ENCODE results near the gene SSBP4. TPM values are rescaled to one million over a fixed set of nuclear protein-coding genes. Genes with fewer than 3 reads are reported as not detected.

SSBP4 gene
- total RNA-seq, 1 donor from 2014 or later = 135 TPM

GRCh38 chr19:18440936-18441803 is 22.0 kb downstream of the SSBP4 start:
- Mint-ChIP-seq H3K4me1 (ENCODE audit: low read depth) (peaks cover 23% of the 10 kb centered on the region), H3K4me3 (no peak overlapping the region), H3K9me3 (peaks cover 5% of the 10 kb centered on the region), H3K27me3 (ENCODE audit: insufficient read depth) (peaks cover 2% of the 10 kb centered on the region), H3K27ac (peak overlapping the region; percentile 99), H3K36me3 (ENCODE audit: low read depth) (peaks cover 19% of the 10 kb centered on the region)
- intact Hi-C loops (cut with micrococcal nuclease) = no loop called here
- DNase-seq (ENCODE audit: low spot score) = no peak

GRCh38 chr19:18441804-18442788 is 22.9 kb downstream of the SSBP4 start:
- Mint-ChIP-seq H3K9me3 (peaks cover 5% of the 10 kb centered on the region), H3K4me3 (peak overlapping the region; percentile 73), H3K27ac (peak overlapping the region; percentile 99), H3K4me1 (ENCODE audit: low read depth) (peaks cover 23% of the 10 kb centered on the region), H3K27me3 (ENCODE audit: insufficient read depth) (no peaks in the 10 kb centered on the region), H3K36me3 (ENCODE audit: low read depth) (peaks cover 19% of the 10 kb centered on the region)
- intact Hi-C loops (cut with micrococcal nuclease) = no loop called here
- no peak for DNase-seq (ENCODE audit: low spot score)

- Mint-ChIP-seq H3K4me1 (ENCODE audit: low read depth) (peaks cover 23% of the 10 kb centered on the region), H3K27ac (peak overlapping the region; percentile 99), H3K9me3 (peaks cover 5% of the 10 kb centered on the region), H3K4me3 (no peak overlapping the region), H3K36me3 (ENCODE audit: low read depth) (peaks cover 19% of the 10 kb centered on the region), H3K27me3 (ENCODE audit: insufficient read depth) (no peaks in the 10 kb centered on the region)
- intact Hi-C loops (cut with micrococcal nuclease) = no loop called here
- no peak for DNase-seq (ENCODE audit: low spot score)
Observed at GRCh38 chr19:18442941-18443340, 23.7 kb downstream of the SSBP4 start.

- Mint-ChIP-seq H3K27me3 (ENCODE audit: insufficient read depth) (no peaks in the 10 kb centered on the region), H3K27ac (no peak overlapping the region), H3K4me1 (ENCODE audit: low read depth) (peaks cover 23% of the 10 kb centered on the region), H3K9me3 (peaks cover 5% of the 10 kb centered on the region), H3K4me3 (no peak overlapping the region), H3K36me3 (ENCODE audit: low read depth) (peaks cover 22% of the 10 kb centered on the region)
- intact Hi-C loops (cut with micrococcal nuclease) = no loop called here
- DNase-seq (ENCODE audit: low spot score) = no peak
Observed at GRCh38 chr19:18443406-18443805, 24.2 kb downstream of the SSBP4 start.

- H3K27ac Mint-ChIP-seq = no peak overlapping the region
- no peaks in the 10 kb centered on the region for H3K27me3 Mint-ChIP-seq (ENCODE audit: insufficient read depth)
- peaks cover 5% of the 10 kb centered on the region for H3K9me3 Mint-ChIP-seq
- H3K36me3 Mint-ChIP-seq (ENCODE audit: low read depth) = peaks cover 25% of the 10 kb centered on the region
- intact Hi-C loops (cut with micrococcal nuclease) = no loop called here
- no peak overlapping the region for H3K4me3 Mint-ChIP-seq
- no peak for DNase-seq (ENCODE audit: low spot score)
- peaks cover 22% of the 10 kb centered on the region for H3K4me1 Mint-ChIP-seq (ENCODE audit: low read depth)
Observed at GRCh38 chr19:18443831-18444230, 24.6 kb downstream of the SSBP4 start.

GRCh38 chr19:18444513-18444912 is 25.3 kb downstream of the SSBP4 start:
- Mint-ChIP-seq H3K4me1 (ENCODE audit: low read depth) (peaks cover 15% of the 10 kb centered on the region), H3K27ac (no peak overlapping the region), H3K4me3 (no peak overlapping the region), H3K36me3 (ENCODE audit: low read depth) (peaks cover 25% of the 10 kb centered on the region), H3K9me3 (peaks cover 5% of the 10 kb centered on the region), H3K27me3 (ENCODE audit: insufficient read depth) (no peaks in the 10 kb centered on the region)
- intact Hi-C loops (cut with micrococcal nuclease) = no loop called here
- no peak for DNase-seq (ENCODE audit: low spot score)

- Mint-ChIP-seq H3K9me3 (peaks cover 5% of the 10 kb centered on the region), H3K27me3 (ENCODE audit: insufficient read depth) (no peaks in the 10 kb centered on the region), H3K27ac (no peak overlapping the region), H3K36me3 (ENCODE audit: low read depth) (peaks cover 25% of the 10 kb centered on the region), H3K4me3 (no peak overlapping the region), H3K4me1 (ENCODE audit: low read depth) (peaks cover 14% of the 10 kb centered on the region)
- no peak for DNase-seq (ENCODE audit: low spot score)
- intact Hi-C loops (cut with micrococcal nuclease) = no loop called here
Observed at GRCh38 chr19:18445262-18445948, 26.2 kb downstream of the SSBP4 start.

- Mint-ChIP-seq H3K36me3 (ENCODE audit: low read depth) (peaks cover 29% of the 10 kb centered on the region), H3K27me3 (ENCODE audit: insufficient read depth) (no peaks in the 10 kb centered on the region), H3K9me3 (peaks cover 5% of the 10 kb centered on the region), H3K27ac (no peak overlapping the region), H3K4me1 (ENCODE audit: low read depth) (peaks cover 14% of the 10 kb centered on the region), H3K4me3 (no peak overlapping the region)
- no peak for DNase-seq (ENCODE audit: low spot score)
- intact Hi-C loops (cut with micrococcal nuclease) = no loop called here
Observed at GRCh38 chr19:18446145-18446810, 27.1 kb downstream of the SSBP4 start.

- no peaks in the 10 kb centered on the region for H3K27me3 Mint-ChIP-seq (ENCODE audit: insufficient read depth)
- no peak for DNase-seq (ENCODE audit: low spot score)
- intact Hi-C loops (cut with micrococcal nuclease) = no loop called here
- peaks cover 29% of the 10 kb centered on the region for H3K36me3 Mint-ChIP-seq (ENCODE audit: low read depth)
- peaks cover 11% of the 10 kb centered on the region for H3K4me1 Mint-ChIP-seq (ENCODE audit: low read depth)
- H3K27ac Mint-ChIP-seq = no peak overlapping the region
- peaks cover 5% of the 10 kb centered on the region for H3K9me3 Mint-ChIP-seq
- H3K4me3 Mint-ChIP-seq = no peak overlapping the region
Observed at GRCh38 chr19:18446811-18447359, 27.7 kb downstream of the SSBP4 start.

- Mint-ChIP-seq H3K9me3 (no peaks in the 10 kb centered on the region), H3K27me3 (ENCODE audit: insufficient read depth) (no peaks in the 10 kb centered on the region), H3K4me1 (ENCODE audit: low read depth) (no peaks in the 10 kb centered on the region), H3K4me3 (no peak overlapping the region), H3K27ac (no peak overlapping the region), H3K36me3 (ENCODE audit: low read depth) (peaks cover 21% of the 10 kb centered on the region)
- intact Hi-C loops (cut with micrococcal nuclease) = no loop called here
- no peak for DNase-seq (ENCODE audit: low spot score)
Observed at GRCh38 chr19:18449552-18449951, 30.4 kb downstream of the SSBP4 start.

GRCh38 chr19:18450021-18450930 is 31.1 kb downstream of the SSBP4 start:
- Mint-ChIP-seq H3K36me3 (ENCODE audit: low read depth) (peaks cover 18% of the 10 kb centered on the region), H3K27ac (no peak overlapping the region)
- DNase-seq (ENCODE audit: low spot score) = no peak

More at GRCh38 chr19:18450021-18450930, 31.1 kb downstream of the SSBP4 start:
- H3K27me3 Mint-ChIP-seq (ENCODE audit: insufficient read depth) = no peaks in the 10 kb centered on the region
- no peak overlapping the region for H3K4me3 Mint-ChIP-seq
- no peaks in the 10 kb centered on the region for H3K9me3 Mint-ChIP-seq
- no peaks in the 10 kb centered on the region for H3K4me1 Mint-ChIP-seq (ENCODE audit: low read depth)
- intact Hi-C loops (cut with micrococcal nuclease) = no loop called here

All from activated T-helper 1 cell treated with anti-CD3 and anti-CD28 coated beads, Interleukin-12 subunit alpha, Interleukin-12 subunit beta, Interleukin-2, Interleukin-4 antibody, amounts not matched to agents 30 ng/mL and 10 ng/mL and 1 ng/mL, durations not matched to agents 14 hours and 24 hours and 36 hours (primary cell).